NCI-H2107 treated with DMSO at 0.1 percent for 48 hours (cell line): ENCODE results near the gene SLAMF1.
A peak's percentile ranks its signal among the peaks of the same experiment; 100 is the strongest.
"Not testable (repeated sequence)": the region's sequence is repeated elsewhere in the genome, so short reads cannot be mapped to it uniquely, and the experiment has no call there.

ENCODE experiments used
- DNase-seq: peaks from one replicate; lab custom pipeline; 2025; ENCODE audit not compliant: unreplicated experiment; lab: John Stamatoyannopoulos, UW

SLAMF1 gene

GRCh38 chr1:160607011-160607671 is 39.7 kb downstream of the SLAMF1 start:
- peak; percentile 75 for DNase-seq

DNA sequence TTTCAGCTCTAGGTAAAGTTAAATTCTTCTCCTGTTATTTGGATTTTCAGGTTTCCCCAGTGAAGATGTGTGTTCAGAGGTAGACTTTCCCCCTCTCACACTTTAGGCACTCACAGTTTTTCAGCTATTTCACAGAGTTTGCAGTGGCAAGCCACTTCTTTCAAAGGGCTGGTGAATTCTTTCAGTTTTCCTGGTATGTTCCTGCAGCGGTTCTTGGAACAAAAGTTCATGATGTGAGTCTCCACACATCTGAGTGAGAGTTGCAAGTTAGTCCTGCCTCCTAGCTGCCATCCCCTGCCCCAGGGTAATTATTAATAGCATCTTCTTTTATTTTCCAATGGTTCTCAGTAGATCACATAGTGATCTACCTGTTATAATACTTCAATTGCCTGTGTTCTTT is 40.2 kb downstream of the SLAMF1 start:
- DNase-seq, result no peak

- DNase-seq, result no peak
Measured at GRCh38 chr1:160605792-160606479, 40.9 kb downstream of the SLAMF1 start.

- DNase-seq, result no peak
Measured at GRCh38 chr1:160605205-160605604, 41.6 kb downstream of the SLAMF1 start.

DNA sequence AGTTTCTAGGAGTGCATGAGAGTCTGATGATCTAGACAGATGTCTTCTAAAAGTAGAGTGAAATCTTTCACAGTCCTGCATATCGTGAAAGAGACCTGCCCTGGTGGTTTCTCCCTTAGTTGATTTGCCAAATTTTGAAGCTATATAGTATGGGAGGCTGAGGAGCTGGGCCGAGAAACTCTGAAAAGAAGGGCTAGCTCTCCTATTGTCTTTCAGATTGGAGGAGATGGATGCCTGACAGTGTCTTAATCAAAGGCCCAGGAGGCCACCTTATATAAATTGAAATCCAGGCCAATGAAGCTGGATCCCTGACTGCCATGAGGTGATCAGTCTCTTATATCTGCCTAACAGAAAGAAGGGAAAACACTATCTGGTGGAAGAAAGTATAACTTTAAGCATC is 49.1 kb downstream of the SLAMF1 start:
- DNase-seq, result no peak

DNA sequence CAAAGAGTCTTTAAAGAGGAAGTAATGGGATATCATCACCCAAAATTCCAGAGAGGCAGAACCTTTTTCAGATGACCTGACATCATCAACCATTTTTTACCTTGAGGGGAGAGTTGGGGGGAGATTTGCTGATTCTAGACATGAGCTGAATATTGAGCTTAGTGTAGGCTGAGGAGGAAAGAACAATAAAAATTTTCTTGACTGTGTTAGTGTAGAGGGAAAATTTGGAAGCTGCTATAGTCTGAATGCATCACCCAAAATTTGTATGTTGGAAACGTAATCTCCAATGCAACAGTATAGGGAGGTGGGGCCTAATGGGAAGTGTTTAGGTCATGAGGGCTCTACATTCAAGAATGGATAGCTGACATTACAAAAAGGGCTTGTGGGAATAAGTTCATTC is 49.8 kb downstream of the SLAMF1 start:
- no peak for DNase-seq

GRCh38 chr1:160590488-160590887 is 56.4 kb downstream of the SLAMF1 start:
- DNase-seq, result no peak

- no peak for DNase-seq
Measured at GRCh38 chr1:160588468-160588867, 58.4 kb downstream of the SLAMF1 start.

GRCh38 chr1:160584784-160585183 is 62.1 kb downstream of the SLAMF1 start:
- no peak for DNase-seq

DNA sequence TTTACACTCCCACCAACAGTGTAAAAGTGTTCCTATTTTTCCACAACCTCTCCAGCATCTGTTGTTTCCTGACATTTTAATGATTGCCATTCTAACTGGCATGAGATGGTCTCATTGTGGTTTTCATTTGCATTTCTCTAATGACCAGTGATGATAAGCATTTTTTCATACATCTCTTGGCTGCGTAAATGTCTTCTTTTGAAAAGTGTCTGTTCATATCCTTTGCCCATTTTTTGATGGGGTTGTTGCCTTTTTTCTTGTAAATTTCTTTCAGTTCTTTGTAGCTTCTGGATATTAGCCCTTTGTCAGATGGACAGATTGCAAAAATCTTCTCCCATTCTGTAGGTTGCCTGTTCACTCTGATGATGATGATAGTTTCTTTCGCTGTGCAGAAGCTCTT is 63.9 kb downstream of the SLAMF1 start:
- DNase-seq, result not testable (repeated sequence)

- DNase-seq, result no peak
Measured at GRCh38 chr1:160581961-160582360, 64.9 kb downstream of the SLAMF1 start.

GRCh38 chr1:160580221-160580812 is 66.5 kb downstream of the SLAMF1 start:
- DNase-seq, result no peak

DNA sequence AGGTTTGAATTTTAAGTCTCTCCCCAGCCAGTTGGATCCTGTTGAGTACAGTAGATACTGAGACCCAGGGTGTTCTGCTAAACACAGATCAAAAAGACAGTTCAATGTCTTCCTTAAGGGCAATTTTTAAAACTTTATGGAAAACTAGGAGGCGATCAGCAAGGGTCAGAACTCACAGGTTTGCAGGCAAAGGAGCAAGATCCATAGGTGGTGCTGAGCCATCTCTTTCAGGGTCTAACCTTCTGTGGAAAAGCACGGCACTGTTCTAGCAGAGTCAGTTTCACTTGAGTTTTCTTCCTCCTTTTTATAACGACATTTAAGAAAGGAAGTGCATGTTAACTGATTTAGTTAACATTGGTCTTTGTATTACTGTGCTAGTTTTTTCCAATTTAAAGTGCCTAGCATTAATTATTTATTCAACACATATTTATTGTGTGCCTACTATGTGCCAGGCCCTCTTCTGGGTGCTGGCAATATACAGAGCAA is 67.6 kb downstream of the SLAMF1 start, which contains the start of gene CD84:
TSS of gene CD84 (minus strand) at position 281 of the 486 bp plus-strand sequence. CDS start at position 222, 59 bp downstream.
- no peak for DNase-seq

- no peak for DNase-seq
Measured at GRCh38 chr1:160578525-160579191, 68.2 kb downstream of the SLAMF1 start.

DNA sequence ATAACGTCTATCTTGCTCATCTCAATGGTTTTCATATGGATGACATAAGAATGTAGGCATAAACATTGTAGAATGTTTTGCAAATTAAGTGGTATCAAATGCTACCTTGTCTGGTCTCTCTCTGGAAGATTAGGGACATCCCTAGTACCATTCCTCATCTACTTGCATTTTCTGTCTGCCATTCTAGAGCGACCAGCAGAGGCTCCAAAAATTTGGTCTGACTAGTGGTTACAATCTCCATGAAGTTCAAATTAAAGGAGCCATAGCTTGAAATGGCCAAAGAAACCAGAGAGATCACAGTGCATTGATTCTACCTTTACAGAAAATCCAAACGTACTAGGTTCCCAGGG is 68.7 kb downstream of the SLAMF1 start:
- no peak for DNase-seq

DNA sequence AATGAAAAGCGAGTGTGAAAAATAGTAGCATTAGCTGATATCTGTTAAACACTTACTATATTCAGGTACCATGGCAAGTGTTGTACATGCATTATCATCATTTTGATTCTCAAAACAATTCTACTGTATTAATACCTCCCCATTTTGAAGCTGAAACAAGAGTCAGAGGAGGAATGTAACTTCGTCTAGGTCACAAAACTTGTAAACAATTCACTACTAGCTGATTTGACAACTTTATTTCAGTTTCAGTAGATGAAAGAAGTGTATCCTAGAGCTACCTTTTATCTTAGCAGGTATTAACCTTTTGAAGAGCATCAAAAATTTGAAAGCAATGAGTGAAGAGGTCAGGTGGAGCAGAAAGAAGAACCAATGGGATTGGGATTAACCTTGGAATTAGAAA is 69.2 kb downstream of the SLAMF1 start:
- DNase-seq, result no peak

DNA sequence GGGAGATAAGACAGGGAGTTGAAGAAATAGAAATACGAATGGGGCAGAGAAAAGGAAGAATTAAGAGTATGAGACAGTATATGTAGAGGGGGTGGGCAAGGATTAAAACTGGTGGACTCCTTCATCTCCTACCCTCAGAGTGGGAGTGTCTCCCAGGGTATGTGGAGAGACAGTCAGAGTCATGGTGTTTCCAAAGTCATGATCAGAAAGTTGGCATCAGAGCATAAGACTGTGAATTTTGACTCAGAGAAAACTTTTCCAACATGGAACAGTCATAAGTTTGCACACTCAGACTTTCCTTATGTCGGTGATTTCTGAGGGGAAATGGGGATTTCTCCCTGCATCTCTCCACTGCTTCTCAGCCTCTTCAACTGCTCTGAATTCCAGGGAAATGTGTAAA is 70.0 kb downstream of the SLAMF1 start:
- DNase-seq, result no peak

GRCh38 chr1:160576390-160576789 is 70.5 kb downstream of the SLAMF1 start:
- DNase-seq, result no peak

- DNase-seq, result no peak
Measured at GRCh38 chr1:160575112-160575664, 71.7 kb downstream of the SLAMF1 start.

GRCh38 chr1:160570840-160571239 is 76.0 kb downstream of the SLAMF1 start:
- DNase-seq, result no peak

DNA sequence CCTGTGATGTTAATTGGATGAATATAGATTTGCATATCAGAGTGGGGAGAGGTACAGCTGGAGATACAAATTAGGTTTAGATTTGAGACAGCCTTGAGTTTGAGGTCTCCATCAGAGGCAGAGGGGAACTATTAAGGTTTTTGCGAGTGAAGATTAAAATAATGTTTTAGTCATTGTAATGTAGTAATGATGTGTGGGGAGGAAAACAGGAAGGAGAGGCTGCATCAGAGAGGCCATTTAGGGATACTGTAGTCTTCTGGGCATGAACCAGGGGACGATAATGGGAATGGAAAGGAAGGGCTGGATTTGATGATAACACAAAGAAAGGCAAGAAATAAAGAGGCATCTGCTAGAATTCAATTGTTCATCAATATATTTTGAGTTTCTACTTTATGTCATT is 77.0 kb downstream of the SLAMF1 start:
- no peak for DNase-seq
